Activated CD4-positive, alpha-beta T cell treated with anti-CD3 and anti-CD28 coated beads, Interleukin-2, amount 10 ng/mL, durations not matched to agents 7 days and 5 days (primary cell): Measurements from ENCODE around the gene FES. TPM values are rescaled to one million over a fixed set of nuclear protein-coding genes. Genes with fewer than 3 reads are reported as not detected.

Experiments used
- total RNA-seq, 2 experiments: library from RNA; stranded (reverse); gene quantifications; one replicate each; pipeline ENCODE4 v1.2.3, GENCODE V29; 2021

FES gene
- total RNA-seq, 2 experiments from 2014 or later: 8.6 to 10.7 TPM

Other genes with a start within 250 kb of the FES start
- 10 to 100 TPM; 50.2 to 57.7 TPM for gene BLM, start 167.2 kb upstream of the FES start, total RNA-seq
- 100 to 1,000 TPM; 148 to 153 TPM for gene FURIN, start 15.9 kb upstream of the FES start, total RNA-seq
- 10 to 100 TPM; 77.4 to 97.4 TPM for gene MAN2A2, start 18.8 kb downstream of the FES start, total RNA-seq
- 10 to 100 TPM; 22.9 to 26.2 TPM for gene HDDC3, start 48.0 kb downstream of the FES start, total RNA-seq
- gene UNC45A, start 50.8 kb downstream of the FES start, total RNA-seq: 10 to 100 TPM; 59.3 to 69.8 TPM
- gene RCCD1, start 70.4 kb downstream of the FES start, total RNA-seq: 10 to 100 TPM; 30.8 to 35.9 TPM
- 100 to 1,000 TPM; 179 to 196 TPM for gene PRC1, start 110.0 kb downstream of the FES start, total RNA-seq
- 10 to 100 TPM; 17.9 to 19.7 TPM for gene VPS33B, start 138.1 kb downstream of the FES start, total RNA-seq
- gene SV2B, start 215.8 kb downstream of the FES start, total RNA-seq: under 1 TPM; 0.02 TPM